ENCODE data around the gene FOXP1.

Gene FOXP1

GRCh38 chr3:71502066-71502625 lies 81.4 kb downstream of the FOXP1 start:
- FAIRE-seq: no peak

- FAIRE-seq: no peak
Observed at GRCh38 chr3:71500696-71501095, 82.8 kb downstream of the FOXP1 start.

- no peak for FAIRE-seq
Observed at GRCh38 chr3:71499227-71499876, 84.2 kb downstream of the FOXP1 start.

GRCh38 chr3:71498543-71498942 lies 85.0 kb downstream of the FOXP1 start:
- FAIRE-seq: no peak

GRCh38 chr3:71497971-71498444 lies 85.5 kb downstream of the FOXP1 start:
- no peak for FAIRE-seq

GRCh38 chr3:71497367-71497897 lies 86.1 kb downstream of the FOXP1 start:
- no peak for FAIRE-seq

GRCh38 chr3:71495708-71496472 lies 87.6 kb downstream of the FOXP1 start:
- FAIRE-seq: no peak

GRCh38 chr3:71494212-71494611 lies 89.3 kb downstream of the FOXP1 start:
- no peak for FAIRE-seq

GRCh38 chr3:71492974-71493771 lies 90.4 kb downstream of the FOXP1 start:
- FAIRE-seq: no peak

GRCh38 chr3:71492566-71492965 lies 91.0 kb downstream of the FOXP1 start:
- FAIRE-seq: no peak

GRCh38 chr3:71491154-71491752 lies 92.3 kb downstream of the FOXP1 start:
- FAIRE-seq: no peak

- no peak for FAIRE-seq
Observed at GRCh38 chr3:71490692-71491091, 92.8 kb downstream of the FOXP1 start.

GRCh38 chr3:71489315-71489761 lies 94.2 kb downstream of the FOXP1 start:
- no peak for FAIRE-seq

GRCh38 chr3:71488882-71489281 lies 94.6 kb downstream of the FOXP1 start:
- FAIRE-seq: no peak

GRCh38 chr3:71488391-71488809 lies 95.1 kb downstream of the FOXP1 start:
- no peak for FAIRE-seq

GRCh38 chr3:71487418-71487817 lies 96.1 kb downstream of the FOXP1 start:
- no peak for FAIRE-seq

GRCh38 chr3:71486831-71487230 lies 96.7 kb downstream of the FOXP1 start:
- no peak for FAIRE-seq

GRCh38 chr3:71485896-71486295 lies 97.6 kb downstream of the FOXP1 start:
- no peak for FAIRE-seq

- no peak for FAIRE-seq
Observed at GRCh38 chr3:71484452-71484851, 99.1 kb downstream of the FOXP1 start.

GRCh38 chr3:71484047-71484446 lies 99.5 kb downstream of the FOXP1 start:
- FAIRE-seq: no peak

- FAIRE-seq: no peak
Observed at GRCh38 chr3:71482771-71483170, 100.8 kb downstream of the FOXP1 start.

- FAIRE-seq: no peak
Observed at GRCh38 chr3:71478568-71478967, 105.0 kb downstream of the FOXP1 start.
